ENCODE measurements around the gene ARHGAP15.

Gene ARHGAP15

GRCh38 chr2:143702931-143703330 is 573.7 kb downstream of the ARHGAP15 start:
- DNase-seq: no peak

- DNase-seq: no peak
Measured at GRCh38 chr2:143704451-143705106, 575.4 kb downstream of the ARHGAP15 start.

- DNase-seq: no peak
Measured at GRCh38 chr2:143705108-143705707, 576.0 kb downstream of the ARHGAP15 start.

GRCh38 chr2:143706354-143706753 is 577.1 kb downstream of the ARHGAP15 start:
- DNase-seq: no peak

- DNase-seq: no peak
Measured at GRCh38 chr2:143708682-143709081, 579.5 kb downstream of the ARHGAP15 start.

- DNase-seq: no peak
Measured at GRCh38 chr2:143710196-143710595, 581.0 kb downstream of the ARHGAP15 start.

- no peak for DNase-seq
Measured at GRCh38 chr2:143710879-143711278, 581.7 kb downstream of the ARHGAP15 start.

GRCh38 chr2:143716522-143716921 is 587.3 kb downstream of the ARHGAP15 start:
- no peak for DNase-seq

GRCh38 chr2:143717053-143717452 is 587.8 kb downstream of the ARHGAP15 start:
- no peak for DNase-seq

GRCh38 chr2:143717536-143718168 is 588.4 kb downstream of the ARHGAP15 start:
- DNase-seq: no peak

- no peak for DNase-seq
Measured at GRCh38 chr2:143718745-143719144, 589.5 kb downstream of the ARHGAP15 start.

GRCh38 chr2:143719406-143719805 is 590.2 kb downstream of the ARHGAP15 start:
- DNase-seq: no peak

- no peak for DNase-seq
Measured at GRCh38 chr2:143720095-143720664, 591.0 kb downstream of the ARHGAP15 start.

- no peak for DNase-seq
Measured at GRCh38 chr2:143725400-143725799, 596.2 kb downstream of the ARHGAP15 start.

- no peak for DNase-seq
Measured at GRCh38 chr2:143726151-143726845, 597.1 kb downstream of the ARHGAP15 start.

- no peak for DNase-seq
Measured at GRCh38 chr2:143728498-143728897, 599.3 kb downstream of the ARHGAP15 start.

GRCh38 chr2:143729296-143729814 is 600.1 kb downstream of the ARHGAP15 start:
- DNase-seq: no peak

GRCh38 chr2:143730155-143730952 is 601.1 kb downstream of the ARHGAP15 start:
- DNase-seq: no peak

GRCh38 chr2:143730953-143731260 is 601.7 kb downstream of the ARHGAP15 start:
- no peak for DNase-seq

GRCh38 chr2:143732076-143732475 is 602.9 kb downstream of the ARHGAP15 start:
- no peak for DNase-seq

- DNase-seq: no peak
Measured at GRCh38 chr2:143732871-143733270, 603.7 kb downstream of the ARHGAP15 start.

GRCh38 chr2:143734507-143734906 is 605.3 kb downstream of the ARHGAP15 start:
- no peak for DNase-seq
